Mesenchymal stem cell (in vitro differentiated cells and primary cell): ENCODE data around the gene CCDC141.

ENCODE experiments used
- DNase-seq: peaks from one replicate; pipeline ENCODE4 v3.0.0-alpha.2; 2013
- H2AFZ ChIP-seq: one replicate; pipeline ENCODE4 v1.6.1; 2013; ENCODE audit warnings: low read depth, mild to moderate bottlenecking, control low read depth, inconsistent platforms, low read length, moderate library complexity
- H2AK5ac ChIP-seq: 2 replicates; pipeline ENCODE4 v1.6.1; 2013; ENCODE audit warnings: low read length, moderate library complexity, mild to moderate bottlenecking, inconsistent platforms; ENCODE audit not compliant: severe bottlenecking
- H2BK120ac ChIP-seq: one replicate; pipeline ENCODE4 v1.6.1; 2013; ENCODE audit warnings: low read depth, mild to moderate bottlenecking, inconsistent platforms, low read length, moderate library complexity
- H2BK12ac ChIP-seq, 2 experiments: one replicate each; pipeline ENCODE4 v1.6.1; 2013; ENCODE audit warnings: inconsistent platforms in 2 of 2, low read length in 2 of 2, mild to moderate bottlenecking in 2 of 2, moderate library complexity in 2 of 2, control low read depth in 1 of 2
- H2BK15ac ChIP-seq: one replicate; pipeline ENCODE4 v1.6.1; 2013; ENCODE audit warnings: mild to moderate bottlenecking, low read depth, inconsistent platforms; ENCODE audit not compliant: poor library complexity, severe bottlenecking
- H2BK5ac ChIP-seq: 2 replicates; pipeline ENCODE4 v1.6.1; 2013; ENCODE audit warnings: low read depth, mild to moderate bottlenecking, low read length, control low read depth, inconsistent platforms; ENCODE audit not compliant: poor library complexity, severe bottlenecking
- H3K14ac ChIP-seq, 2 experiments: one replicate each; pipeline ENCODE4 v1.6.1; 2013; ENCODE audit warnings: inconsistent platforms in 2 of 2, low read length in 2 of 2, control low read depth in 1 of 2, mild to moderate bottlenecking in 1 of 2, moderate library complexity in 1 of 2
- H3K18ac ChIP-seq, 2 experiments: one replicate each; pipeline ENCODE4 v1.6.1; 2013; ENCODE audit warnings: inconsistent platforms in 2 of 2, low read length in 2 of 2, control low read depth in 1 of 2, low read depth in 1 of 2, mild to moderate bottlenecking in 1 of 2
- H3K23ac ChIP-seq, 2 experiments: one replicate each; pipeline ENCODE4 v1.6.1; 2013; ENCODE audit warnings: inconsistent platforms in 2 of 2, low read length in 2 of 2, mild to moderate bottlenecking in 2 of 2, moderate library complexity in 2 of 2, control low read depth in 1 of 2
- H3K27ac ChIP-seq: 2 replicates; pipeline ENCODE4 v1.5.1; 2013; ENCODE audit warnings: mild to moderate bottlenecking, moderate library complexity, low read length, control low read depth, inconsistent platforms; ENCODE audit not compliant: poor library complexity, severe bottlenecking
- H3K27me3 ChIP-seq, 2 experiments: 2 replicates each; pipeline versions ENCODE4 v1.6.1 to v1.7.0; 2013; ENCODE audit warnings: low read length in 2 of 2, mild to moderate bottlenecking in 2 of 2, moderate library complexity in 2 of 2, control low read depth in 1 of 2, inconsistent platforms in 1 of 2; ENCODE audit not compliant: control insufficient read depth in 1 of 2, insufficient read depth in 1 of 2
- H3K36me3 ChIP-seq, 2 experiments: 2 replicates each; pipeline versions ENCODE4 v1.6.1 to v1.7.0; 2013; ENCODE audit warnings: low read length in 2 of 2, control low read depth in 1 of 2, inconsistent platforms in 1 of 2, low read depth in 1 of 2, mild to moderate bottlenecking in 1 of 2; ENCODE audit not compliant: insufficient read depth in 2 of 2, control insufficient read depth in 1 of 2
- H3K4ac ChIP-seq, 2 experiments: one replicate each; pipeline ENCODE4 v1.6.1; 2013; ENCODE audit warnings: inconsistent platforms in 2 of 2, low read length in 2 of 2, mild to moderate bottlenecking in 2 of 2, moderate library complexity in 2 of 2, control low read depth in 1 of 2, low read depth in 1 of 2
- H3K4me1 ChIP-seq: 2 replicates; pipeline ENCODE4 v1.6.1; 2013; ENCODE audit warnings: low read depth, low read length, control low read depth; ENCODE audit not compliant: control insufficient read depth, insufficient read depth
- H3K4me2 ChIP-seq: 2 replicates; pipeline ENCODE4 v1.6.1; 2013; ENCODE audit warnings: low read length, mild to moderate bottlenecking, inconsistent platforms; ENCODE audit not compliant: poor library complexity, severe bottlenecking
- H3K4me3 ChIP-seq, 2 experiments: 2 replicates each; pipeline versions ENCODE4 v1.5.1 to v1.7.0; 2013; ENCODE audit warnings: low read length in 2 of 2, mild to moderate bottlenecking in 2 of 2, control low read depth in 1 of 2, low read depth in 1 of 2; ENCODE audit not compliant: insufficient read depth in 1 of 2
- H3K79me1 ChIP-seq: replicated peaks from 2 replicates; pipeline ENCODE4 v1.6.1; 2013; ENCODE audit warnings: mild to moderate bottlenecking, control low read depth, low read length, inconsistent platforms; ENCODE audit not compliant: poor library complexity, severe bottlenecking
- H3K9ac ChIP-seq: 2 replicates; pipeline ENCODE4 v1.7.0; 2013; ENCODE audit warnings: mild to moderate bottlenecking, low read length, moderate library complexity
- H3K9me3 ChIP-seq: 2 replicates; pipeline ENCODE4 v1.7.0; 2013; ENCODE audit warnings: mild to moderate bottlenecking, low read length; ENCODE audit not compliant: control insufficient read depth
- H4K8ac ChIP-seq: one replicate; pipeline ENCODE4 v1.6.1; 2013; ENCODE audit warnings: inconsistent platforms, mild to moderate bottlenecking, low read length, moderate library complexity
- H4K91ac ChIP-seq: one replicate; pipeline ENCODE4 v1.6.1; 2013; ENCODE audit warnings: mild to moderate bottlenecking, low read length, inconsistent platforms
- WGBS: methylation state at CpG from one replicate; pipeline ENCODE4 v1.1.7; 2013; ENCODE audit warnings: mixed read lengths; 5-methylcytosine and 5-hydroxymethylcytosine counted together

Gene CCDC141

DNA sequence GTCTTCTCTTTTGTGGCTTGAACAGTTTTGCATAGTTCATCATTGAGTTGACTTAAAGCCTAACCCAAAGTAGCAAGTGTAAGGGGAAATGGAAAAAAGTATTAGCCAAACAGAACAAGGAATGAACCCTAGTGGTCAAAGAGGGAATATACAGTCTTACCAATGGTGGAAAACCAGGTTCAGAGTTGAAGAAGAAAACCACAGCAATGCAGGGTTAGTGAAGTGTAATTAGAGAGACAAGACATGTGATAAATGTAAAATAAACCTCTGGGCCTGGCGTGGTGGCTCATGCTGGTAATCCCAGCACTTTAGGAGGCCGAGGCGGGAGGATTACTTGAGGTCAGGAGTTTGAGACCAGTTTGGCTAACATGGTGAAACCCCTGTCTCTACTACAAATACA, 245.1 kb downstream of the CCDC141 start:
- no peaks in the 10 kb centered on the region for H3K79me1 ChIP-seq
- H2BK5ac ChIP-seq = no peak overlapping the region
- H2BK15ac ChIP-seq = no peak overlapping the region
- no peak overlapping the region for H3K4ac ChIP-seq
- H2BK120ac ChIP-seq = no peak overlapping the region
- H3K23ac ChIP-seq = no peak overlapping the region
- H2AK5ac ChIP-seq = no peak overlapping the region
- H3K18ac ChIP-seq = peak overlapping the region in 1 of 2 experiments; percentile 17
- no peak overlapping the region for H2BK12ac ChIP-seq
- H4K8ac ChIP-seq = no peak overlapping the region
- H2AFZ ChIP-seq = no peak overlapping the region
- no peak overlapping the region for H3K14ac ChIP-seq
- H3K4me1 ChIP-seq = no peaks in the 10 kb centered on the region
- H3K9me3 ChIP-seq = no peaks in the 10 kb centered on the region
- no peak overlapping the region for H4K91ac ChIP-seq
- no peak overlapping the region for H3K9ac ChIP-seq
- no peaks in the 10 kb centered on the region for H3K27me3 ChIP-seq
- no peak overlapping the region for H3K4me2 ChIP-seq
- peak; percentile 41 for DNase-seq
- 90% methylated on average over 1 of the region's 3 CpGs for WGBS
- H3K4me3 ChIP-seq = no peak overlapping the region
- H3K27ac ChIP-seq = no peak overlapping the region
- H3K36me3 ChIP-seq = no peaks in the 10 kb centered on the region

GRCh38 chr2:178800510-178800909, 249.4 kb downstream of the CCDC141 start:
- H3K79me1 ChIP-seq = no peaks in the 10 kb centered on the region
- H3K4me1 ChIP-seq = no peaks in the 10 kb centered on the region
- no peak overlapping the region for H3K14ac ChIP-seq
- H2BK120ac ChIP-seq = no peak overlapping the region
- DNase-seq = no peak
- no peak overlapping the region for H4K91ac ChIP-seq
- H3K4me2 ChIP-seq = no peak overlapping the region
- no peak overlapping the region for H2AK5ac ChIP-seq
- no peak overlapping the region for H3K18ac ChIP-seq
- H3K4ac ChIP-seq = no peak overlapping the region
- no peaks in the 10 kb centered on the region for H3K27me3 ChIP-seq
- H2BK15ac ChIP-seq = no peak overlapping the region
- no peaks in the 10 kb centered on the region for H3K36me3 ChIP-seq
- no peak overlapping the region for H2BK12ac ChIP-seq
- no peak overlapping the region for H3K27ac ChIP-seq
- peaks cover 14% of the 10 kb centered on the region for H3K9me3 ChIP-seq
- no peak overlapping the region for H3K4me3 ChIP-seq
- H2BK5ac ChIP-seq = no peak overlapping the region
- H3K23ac ChIP-seq = no peak overlapping the region
- WGBS = 93% methylated on average over 7 of the region's 7 CpGs
- no peak overlapping the region for H2AFZ ChIP-seq
- no peak overlapping the region for H4K8ac ChIP-seq
- no peak overlapping the region for H3K9ac ChIP-seq

DNA sequence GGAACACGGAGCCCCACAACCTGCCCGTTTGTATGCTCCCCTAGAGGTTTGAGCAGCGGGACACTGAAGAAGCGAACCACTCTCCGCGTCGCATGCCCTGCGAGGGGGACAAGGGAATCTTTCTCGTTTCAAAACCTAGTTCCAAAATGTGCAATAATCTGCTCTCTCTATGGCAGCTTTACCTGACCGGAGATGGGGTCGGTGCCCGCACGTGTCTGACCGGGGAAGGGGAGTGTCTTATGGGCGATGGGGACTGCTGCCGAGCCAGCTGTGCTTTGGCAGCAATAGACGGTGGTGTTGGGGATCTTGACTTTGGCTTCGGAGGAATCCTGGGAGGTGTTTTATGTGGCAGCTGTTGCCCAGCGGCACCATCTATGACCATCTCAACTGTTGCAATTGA, 250.6 kb downstream of the CCDC141 start:
- Histone ChIP-seq H3K27me3 (peaks cover 0 to under 1% of the 10 kb centered on the region in 2 experiments), H2BK120ac (no peak overlapping the region), H3K79me1 (no peaks in the 10 kb centered on the region), H3K4me3 (peak overlapping the region in 1 of 2 experiments; percentile 20), H3K27ac (no peak overlapping the region), H3K23ac (no peak overlapping the region), H3K4me1 (no peaks in the 10 kb centered on the region), H4K8ac (no peak overlapping the region), H3K4me2 (no peak overlapping the region), H3K4ac (no peak overlapping the region), H4K91ac (no peak overlapping the region), H3K9me3 (peaks cover 14% of the 10 kb centered on the region), H3K36me3 (no peaks in the 10 kb centered on the region), H2BK15ac (no peak overlapping the region), H2BK5ac (no peak overlapping the region), H2BK12ac (no peak overlapping the region), H3K18ac (no peak overlapping the region), H3K9ac (no peak overlapping the region), H3K14ac (no peak overlapping the region), H2AFZ (no peak overlapping the region), H2AK5ac (no peak overlapping the region)
- no peak for DNase-seq
- 93% methylated on average over 18 of the region's 19 CpGs for WGBS

DNA sequence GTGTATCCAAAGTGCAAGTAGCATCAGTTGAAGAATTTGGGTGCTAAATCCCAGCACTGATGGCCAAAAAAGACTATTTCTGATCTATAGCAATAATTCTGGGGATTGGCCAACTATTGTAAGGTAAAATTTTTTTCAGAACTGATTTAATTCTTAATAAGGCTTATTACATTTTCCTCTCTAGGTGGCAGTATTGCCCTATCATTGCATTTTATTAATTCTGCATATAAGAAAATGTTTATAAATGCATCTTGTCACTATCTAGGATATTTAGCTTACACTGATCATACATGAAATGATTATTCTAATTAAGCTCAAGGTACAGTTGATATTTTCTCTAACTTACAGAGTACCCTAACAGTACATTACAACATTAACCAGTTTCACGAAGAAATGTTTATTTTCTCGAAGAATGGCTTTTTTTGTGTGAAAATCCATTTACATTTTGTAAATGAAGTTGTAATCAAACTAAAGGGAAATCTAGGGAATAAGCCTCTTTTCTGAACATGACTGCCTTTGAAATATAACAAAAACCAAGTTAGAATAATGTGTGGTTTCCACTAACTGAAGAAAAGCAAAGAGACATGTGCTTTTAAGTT, 253.8 kb downstream of the CCDC141 start:
- no peak overlapping the region for H2BK5ac ChIP-seq
- no CpG with 5 or more reads among the region's 2 CpGs for whole genome bisulfite sequencing
- H2AK5ac ChIP-seq = no peak overlapping the region
- H3K14ac ChIP-seq = no peak overlapping the region
- H3K18ac ChIP-seq = no peak overlapping the region
- no peak overlapping the region for H4K91ac ChIP-seq
- H3K4me1 ChIP-seq = peaks cover 2% of the 10 kb centered on the region
- peaks cover 14% of the 10 kb centered on the region for H3K9me3 ChIP-seq
- H2AFZ ChIP-seq = no peak overlapping the region
- no peak overlapping the region for H3K4ac ChIP-seq
- H3K27ac ChIP-seq = no peak overlapping the region
- H3K9ac ChIP-seq = peak overlapping the region; percentile 7
- H2BK15ac ChIP-seq = no peak overlapping the region
- peaks cover 0 to 5% of the 10 kb centered on the region in 2 experiments for H3K27me3 ChIP-seq
- no peak overlapping the region for H2BK120ac ChIP-seq
- no peak overlapping the region for H4K8ac ChIP-seq
- no peak overlapping the region for H2BK12ac ChIP-seq
- H3K4me2 ChIP-seq = no peak overlapping the region
- peak; percentile 38 for DNase-seq
- H3K36me3 ChIP-seq = peaks cover 0 to 3% of the 10 kb centered on the region in 2 experiments
- no peaks in the 10 kb centered on the region for H3K79me1 ChIP-seq
- no peak overlapping the region for H3K4me3 ChIP-seq
- no peak overlapping the region for H3K23ac ChIP-seq
